Loucy (cell line): ENCODE data around the gene ESYT3.

ENCODE experiments used
- H2AFZ ChIP-seq: fragments of 200-600 bp; sonication (generic); 2 replicates; pipeline ENCODE4 v1.6.0; 2016; ENCODE audit warnings: antibody characterized with exemption, mild to moderate bottlenecking, low read length, moderate library complexity
- H3F3A ChIP-seq: fragments of 200-600 bp; 2 replicates; pipeline ENCODE4 v1.6.0; 2016; ENCODE audit warnings: antibody characterized with exemption, low read depth, mild to moderate bottlenecking
- H3K27me3 ChIP-seq: fragments of 200-600 bp; sonication (generic); 2 replicates; pipeline ENCODE4 v1.6.1; 2014; ENCODE audit warnings: low read length, mild to moderate bottlenecking; ENCODE audit not compliant: insufficient read depth, poor library complexity, severe bottlenecking
- H3K36me3 ChIP-seq: fragments of 200-600 bp; sonication (generic); 2 replicates; pipeline ENCODE4 v1.6.1; 2016; ENCODE audit warnings: low read length; ENCODE audit not compliant: insufficient read depth
- H3K4me1 ChIP-seq: fragments of 200-600 bp; sonication (generic); 2 replicates; pipeline ENCODE4 v1.5.1; 2014; ENCODE audit warnings: low read length, mild to moderate bottlenecking; ENCODE audit not compliant: insufficient read depth, poor library complexity, severe bottlenecking
- H3K4me2 ChIP-seq: fragments of 200-600 bp; sonication (generic); 2 replicates; pipeline ENCODE4 v1.6.0; 2014; ENCODE audit warnings: antibody characterized with exemption, low read length, low read depth, mild to moderate bottlenecking; ENCODE audit not compliant: poor library complexity, severe bottlenecking
- H3K4me3 ChIP-seq: fragments of 200-600 bp; sonication (generic); 2 replicates; pipeline ENCODE4 v1.5.1; 2014; ENCODE audit warnings: low read length, mild to moderate bottlenecking, mixed read lengths; ENCODE audit not compliant: poor library complexity, severe bottlenecking
- H3K79me2 ChIP-seq: fragments of 200-600 bp; sonication (generic); 2 replicates; pipeline ENCODE4 v1.6.1; 2014; ENCODE audit warnings: low read length; ENCODE audit not compliant: insufficient read depth
- H3K9ac ChIP-seq: fragments of 200-600 bp; sonication (generic); 2 replicates; pipeline ENCODE4 v1.6.0; 2014; ENCODE audit warnings: mild to moderate bottlenecking, low read depth, low read length, moderate library complexity; ENCODE audit not compliant: poor library complexity, severe bottlenecking
- H3K9me2 ChIP-seq: fragments of 200-600 bp; sonication (generic); replicated peaks from 2 replicates; pipeline ENCODE4 v1.6.1; 2016; ENCODE audit warnings: low read depth, low read length, mixed read lengths
- H3K9me3 ChIP-seq: fragments of 200-600 bp; sonication (generic); 2 replicates; pipeline ENCODE4 v1.6.1; 2014; ENCODE audit warnings: mild to moderate bottlenecking, antibody characterized with exemption, low read length, low read depth; ENCODE audit not compliant: insufficient read depth
- H4K20me1 ChIP-seq: fragments of 200-600 bp; sonication (generic); 2 replicates; pipeline ENCODE4 v1.6.0; 2014; ENCODE audit warnings: antibody characterized with exemption, low read length, mild to moderate bottlenecking; ENCODE audit not compliant: insufficient read depth, poor library complexity, severe bottlenecking
- CTCF ChIP-seq: fragments of 200-600 bp; sonication (generic); conservative IDR thresholded peaks from 2 replicates; pipeline ENCODE4 v1.5.1; 2014; ENCODE audit warnings: mild to moderate bottlenecking, antibody characterized with exemption, low read length
- EZH2phosphoT487 ChIP-seq: fragments of 200-600 bp; IDR thresholded peaks from 2 replicates; pipeline ENCODE4 v1.6.1; 2018; ENCODE audit warnings: antibody characterized with exemption, mild to moderate bottlenecking, moderate library complexity, borderline replicate concordance

ESYT3 gene

DNA sequence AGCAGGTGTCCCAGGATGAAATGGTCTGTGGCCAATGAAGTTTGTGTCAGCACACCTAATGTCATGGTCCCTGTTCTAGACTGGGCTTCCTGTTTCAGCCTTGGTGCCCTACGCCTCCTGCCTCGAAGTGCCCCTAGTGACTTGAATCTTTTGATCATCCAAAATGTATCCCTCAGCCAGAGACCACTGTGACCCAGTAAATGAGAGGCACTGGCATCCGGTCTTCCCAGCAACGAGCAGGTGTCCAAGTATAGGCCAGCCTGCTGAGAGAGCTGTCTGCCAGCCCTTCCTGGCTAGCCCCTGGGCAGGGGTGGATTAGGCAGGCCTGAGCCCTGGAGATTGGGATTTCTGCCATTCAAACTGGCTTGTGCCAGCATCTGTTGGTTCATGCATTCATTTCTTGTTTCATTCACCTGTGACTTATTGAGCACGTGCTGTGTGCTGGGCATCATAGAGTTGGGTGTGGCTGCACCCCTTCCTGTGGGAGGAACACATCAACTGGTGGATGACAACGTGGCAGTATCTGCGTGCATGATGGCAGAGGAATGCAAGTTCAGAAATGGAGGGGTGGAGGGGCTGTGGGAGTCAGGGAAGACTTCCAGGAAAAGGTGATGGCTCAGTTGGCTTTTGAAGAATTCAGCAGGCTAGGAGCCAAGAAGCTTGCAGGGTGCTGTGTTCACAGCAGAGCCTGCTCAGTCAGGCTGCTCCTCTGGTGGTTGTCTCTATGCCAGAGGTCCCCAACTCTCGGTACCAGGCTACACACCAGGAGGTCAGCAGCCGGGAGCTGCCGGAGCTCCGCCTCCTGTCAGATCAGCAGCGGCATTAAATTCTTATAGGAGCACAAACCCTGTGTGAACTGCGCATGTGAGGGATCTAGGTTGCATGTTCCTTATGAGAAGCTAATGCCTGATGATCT is 21.6 kb downstream of the ESYT3 start:
- Histone ChIP-seq H4K20me1 (no peaks in the 10 kb centered on the region), H3K9me2 (no peaks in the 10 kb centered on the region), H3K79me2 (no peaks in the 10 kb centered on the region), H3K9me3 (no peaks in the 10 kb centered on the region), H3K4me3 (no peak overlapping the region), H3K27me3 (no peaks in the 10 kb centered on the region), H3K36me3 (no peaks in the 10 kb centered on the region), H2AFZ (no peak overlapping the region), H3F3A (no peaks in the 10 kb centered on the region), H3K4me1 (peaks cover 4% of the 10 kb centered on the region), H3K9ac (no peak overlapping the region), H3K4me2 (no peak overlapping the region)
- no peak for TF ChIP-seq CTCF

- Histone ChIP-seq H3K4me1 (peaks cover 4% of the 10 kb centered on the region), H3K4me3 (no peak overlapping the region), H3K9me3 (no peaks in the 10 kb centered on the region), H3F3A (no peaks in the 10 kb centered on the region), H3K9ac (no peak overlapping the region), H2AFZ (no peak overlapping the region), H3K4me2 (no peak overlapping the region), H3K27me3 (no peaks in the 10 kb centered on the region), H4K20me1 (no peaks in the 10 kb centered on the region), H3K36me3 (no peaks in the 10 kb centered on the region), H3K79me2 (no peaks in the 10 kb centered on the region), H3K9me2 (no peaks in the 10 kb centered on the region)
- TF ChIP-seq CTCF, result no peak
- no peak for TF ChIP-seq EZH2phosphoT487
Measured at GRCh38 chr3:138456961-138457862, 22.8 kb downstream of the ESYT3 start.

- H2AFZ ChIP-seq, result no peak overlapping the region
- no peaks in the 10 kb centered on the region for H3K27me3 ChIP-seq
- H3F3A ChIP-seq, result no peaks in the 10 kb centered on the region
- no peak overlapping the region for H3K4me2 ChIP-seq
- H3K4me1 ChIP-seq, result peaks cover 4% of the 10 kb centered on the region
- H3K79me2 ChIP-seq, result no peaks in the 10 kb centered on the region
- no peaks in the 10 kb centered on the region for H3K9me2 ChIP-seq
- H3K9me3 ChIP-seq, result no peaks in the 10 kb centered on the region
- H3K36me3 ChIP-seq, result no peaks in the 10 kb centered on the region
- TF ChIP-seq EZH2phosphoT487, result no peak
- TF ChIP-seq CTCF, result no peak
- no peak overlapping the region for H3K4me3 ChIP-seq
- H3K9ac ChIP-seq, result no peak overlapping the region
- H4K20me1 ChIP-seq, result no peaks in the 10 kb centered on the region
Measured at GRCh38 chr3:138457863-138458735, 23.7 kb downstream of the ESYT3 start.
